HepG2 (cell line): ENCODE data around the gene ZNF644. TPM values are rescaled to one million over a fixed set of nuclear protein-coding genes. Genes with fewer than 3 reads are reported as not detected.

Source experiments
- CEBPG ChIP-seq: IDR thresholded peaks from 2 replicates; pipeline ENCODE4 v1.6.1; 2016
- EHMT2 ChIP-seq: fragments of 200-600 bp; sonication (generic); IDR thresholded peaks from 2 replicates; pipeline ENCODE4 v1.7.0; 2017; ENCODE audit warnings: antibody characterized with exemption, low read depth, low read length, borderline replicate concordance
- FOXA1 ChIP-seq, 2 experiments: fragments of 450-650 bp in 1 of 2; sonication (generic) in 1 of 2; formaldehyde crosslinking in 1 of 2; IDR thresholded peaks; 2 replicates each; pipeline versions ENCODE4 v1.4.0 to v1.6.1; 2016 to 2020; ENCODE audit warnings: missing genetic modification reagents in 1 of 2
- HOXA5 ChIP-seq: sonication (generic); formaldehyde crosslinking; IDR thresholded peaks from 2 replicates; pipeline ENCODE4 v1.4.0; 2020; ENCODE audit warnings: missing genetic modification reagents
- MBD4 ChIP-seq: IDR thresholded peaks from 2 replicates; pipeline ENCODE4 v1.6.1; 2012; ENCODE audit warnings: low read length, inconsistent platforms, borderline replicate concordance
- MEF2D ChIP-seq: sonication (generic); formaldehyde crosslinking; IDR thresholded peaks from 2 replicates; pipeline ENCODE4 v1.5.1; 2020; ENCODE audit warnings: mild to moderate bottlenecking, missing genetic modification reagents
- NRL ChIP-seq: sonication (generic); formaldehyde crosslinking; IDR thresholded peaks from 2 replicates; pipeline ENCODE4 v1.5.0; 2020; ENCODE audit warnings: missing genetic modification reagents, mild to moderate bottlenecking, moderate library complexity, borderline replicate concordance
- REXO4 ChIP-seq: sonication (generic); formaldehyde crosslinking; IDR thresholded peaks from 2 replicates; pipeline ENCODE4 v1.8.0; 2022; ENCODE audit warnings: missing genetic modification reagents, mild to moderate bottlenecking, borderline replicate concordance
- TEAD2 ChIP-seq: sonication (generic); formaldehyde crosslinking; IDR thresholded peaks from 2 replicates; pipeline ENCODE4 v1.9.0; 2021; ENCODE audit warnings: missing genetic modification reagents
- TSC22D2 ChIP-seq: sonication (generic); formaldehyde crosslinking; IDR thresholded peaks from 2 replicates; pipeline ENCODE4 v1.5.1; 2020; ENCODE audit warnings: missing genetic modification reagents, mild to moderate bottlenecking, borderline replicate concordance
- ZNF354B ChIP-seq: sonication (generic); formaldehyde crosslinking; IDR thresholded peaks from 2 replicates; pipeline ENCODE4 v1.8.0; 2022; ENCODE audit warnings: mild to moderate bottlenecking, missing genetic modification reagents
- ZNF501 ChIP-seq: sonication (generic); formaldehyde crosslinking; IDR thresholded peaks from 2 replicates; pipeline ENCODE4 v1.5.1; 2020; ENCODE audit warnings: mild to moderate bottlenecking, moderate library complexity, missing genetic modification reagents
- polyA plus RNA-seq, 8 experiments: library from polyadenylated mRNA; depleted of rRNA in 3 of 8; stranded (reverse) in 7 of 8; unstranded in 1 of 8; fragments of >200 nt; fragmentation: Illumina TruSeq in 4 of 8; extraction: Trizol in 4 of 8; gene quantifications; 2 replicates each; pipeline versions ENCODE4 v1.2.1 to v1.2.3, GENCODE V29; 2011 to 2016; ENCODE audit warnings: low read depth in 4 of 8, missing spikeins in 1 of 8, mixed read lengths in 1 of 8; ENCODE audit not compliant: insufficient read depth in 1 of 8
- total RNA-seq, 5 experiments: library from RNA; depleted of rRNA; stranded (reverse); fragments of >200 nt; fragmentation: Illumina TruSeq; extraction: Trizol; gene quantifications; 2 replicates each; pipeline ENCODE4 v1.2.3, GENCODE V29; 2016; ENCODE audit warnings: low read depth in 1 of 5
- TF ChIP-seq, protein P1 (sequence below): sonication (generic); formaldehyde crosslinking; IDR thresholded peaks from 2 replicates; pipeline ENCODE4 v1.4.0; 2020; ENCODE audit warnings: missing genetic modification reagents
- TF ChIP-seq, protein P2 (sequence below): sonication (generic); formaldehyde crosslinking; IDR thresholded peaks from 2 replicates; pipeline ENCODE4 v1.4.0; 2020; ENCODE audit warnings: mild to moderate bottlenecking, low read depth, missing genetic modification reagents
- TF ChIP-seq, protein P3 (sequence below): sonication (generic); formaldehyde crosslinking; IDR thresholded peaks from 2 replicates; pipeline ENCODE4 v1.5.0; 2020; ENCODE audit warnings: missing genetic modification reagents
- TF ChIP-seq, protein P4 (sequence below): sonication (generic); formaldehyde crosslinking; IDR thresholded peaks from 2 replicates; pipeline ENCODE4 v1.4.0; 2020; ENCODE audit warnings: missing genetic modification reagents
- TF ChIP-seq, protein P5 (sequence below): sonication (generic); formaldehyde crosslinking; IDR thresholded peaks from 2 replicates; pipeline ENCODE4 v1.9.0; 2022; ENCODE audit warnings: missing genetic modification reagents, mild to moderate bottlenecking, borderline replicate concordance

The ZNF644 gene
- total and polyA plus RNA-seq, 2 of the 13 experiments (the other 11 are each of a cell fraction or from before 2014, with no cell fraction given), result 17.7 to 51.7 TPM

DNA sequence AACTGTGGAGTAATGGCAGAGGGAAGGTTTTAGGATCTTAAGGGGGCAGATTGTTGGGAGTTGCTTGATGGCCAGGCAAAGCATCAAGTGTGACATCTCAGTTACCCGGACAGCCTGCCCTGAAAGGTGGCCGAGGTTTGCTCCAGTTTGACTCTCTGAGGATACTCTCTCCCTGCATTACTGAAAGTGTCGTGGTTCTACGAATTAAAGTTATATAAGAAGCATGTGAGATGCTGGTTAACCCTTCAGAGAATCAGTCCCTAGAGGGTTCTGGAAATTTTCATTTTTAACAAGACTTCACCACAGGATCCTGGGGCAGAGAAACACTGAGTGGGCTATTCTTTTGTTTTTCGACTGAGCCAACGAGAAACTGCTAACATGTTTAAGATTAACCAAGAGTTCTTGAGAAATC is 689 bp upstream of the ZNF644 start (continued):
- 0 out of 2 replicates have a peak, but pooled peaks have one; percentile 13 for TF ChIP-seq TSC22D2 (CRISPR knock-in tag)
- TF ChIP-seq, protein P1, sequence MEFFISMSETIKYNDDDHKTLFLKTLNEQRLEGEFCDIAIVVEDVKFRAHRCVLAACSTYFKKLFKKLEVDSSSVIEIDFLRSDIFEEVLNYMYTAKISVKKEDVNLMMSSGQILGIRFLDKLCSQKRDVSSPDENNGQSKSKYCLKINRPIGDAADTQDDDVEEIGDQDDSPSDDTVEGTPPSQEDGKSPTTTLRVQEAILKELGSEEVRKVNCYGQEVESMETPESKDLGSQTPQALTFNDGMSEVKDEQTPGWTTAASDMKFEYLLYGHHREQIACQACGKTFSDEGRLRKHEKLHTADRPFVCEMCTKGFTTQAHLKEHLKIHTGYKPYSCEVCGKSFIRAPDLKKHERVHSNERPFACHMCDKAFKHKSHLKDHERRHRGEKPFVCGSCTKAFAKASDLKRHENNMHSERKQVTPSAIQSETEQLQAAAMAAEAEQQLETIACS (CRISPR knock-in tag), result no peak
- 0 out of 2 replicates have a peak, but pooled peaks have one; percentile 2 for TF ChIP-seq CEBPG (CRISPR knock-in tag)
- TF ChIP-seq ZNF501, result no peak
- no peak for TF ChIP-seq FOXA1 (IDR thresholded peaks at IDR 0.05)
- TF ChIP-seq FOXA1 (CRISPR knock-in tag; IDR thresholded peaks at IDR 0.05), result no peak
- no peak for TF ChIP-seq MBD4
- TF ChIP-seq, protein P2, sequence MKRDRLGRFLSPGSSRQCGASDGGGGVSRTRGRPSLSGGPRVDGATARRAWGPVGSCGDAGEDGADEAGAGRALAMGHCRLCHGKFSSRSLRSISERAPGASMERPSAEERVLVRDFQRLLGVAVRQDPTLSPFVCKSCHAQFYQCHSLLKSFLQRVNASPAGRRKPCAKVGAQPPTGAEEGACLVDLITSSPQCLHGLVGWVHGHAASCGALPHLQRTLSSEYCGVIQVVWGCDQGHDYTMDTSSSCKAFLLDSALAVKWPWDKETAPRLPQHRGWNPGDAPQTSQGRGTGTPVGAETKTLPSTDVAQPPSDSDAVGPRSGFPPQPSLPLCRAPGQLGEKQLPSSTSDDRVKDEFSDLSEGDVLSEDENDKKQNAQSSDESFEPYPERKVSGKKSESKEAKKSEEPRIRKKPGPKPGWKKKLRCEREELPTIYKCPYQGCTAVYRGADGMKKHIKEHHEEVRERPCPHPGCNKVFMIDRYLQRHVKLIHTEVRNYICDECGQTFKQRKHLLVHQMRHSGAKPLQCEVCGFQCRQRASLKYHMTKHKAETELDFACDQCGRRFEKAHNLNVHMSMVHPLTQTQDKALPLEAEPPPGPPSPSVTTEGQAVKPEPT, result peak; percentile 61; the same call in 1 of the 2 replicates
- TF ChIP-seq REXO4 (CRISPR knock-in tag), result no peak
- no peak for TF ChIP-seq MEF2D
- no peak for TF ChIP-seq TEAD2
- no peak for TF ChIP-seq HOXA5 (CRISPR knock-in tag)
- no peak for TF ChIP-seq ZNF354B (CRISPR knock-in tag)
- TF ChIP-seq, protein P3, sequence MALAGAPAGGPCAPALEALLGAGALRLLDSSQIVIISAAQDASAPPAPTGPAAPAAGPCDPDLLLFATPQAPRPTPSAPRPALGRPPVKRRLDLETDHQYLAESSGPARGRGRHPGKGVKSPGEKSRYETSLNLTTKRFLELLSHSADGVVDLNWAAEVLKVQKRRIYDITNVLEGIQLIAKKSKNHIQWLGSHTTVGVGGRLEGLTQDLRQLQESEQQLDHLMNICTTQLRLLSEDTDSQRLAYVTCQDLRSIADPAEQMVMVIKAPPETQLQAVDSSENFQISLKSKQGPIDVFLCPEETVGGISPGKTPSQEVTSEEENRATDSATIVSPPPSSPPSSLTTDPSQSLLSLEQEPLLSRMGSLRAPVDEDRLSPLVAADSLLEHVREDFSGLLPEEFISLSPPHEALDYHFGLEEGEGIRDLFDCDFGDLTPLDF (CRISPR knock-in tag), result no peak
- TF ChIP-seq, protein P4, sequence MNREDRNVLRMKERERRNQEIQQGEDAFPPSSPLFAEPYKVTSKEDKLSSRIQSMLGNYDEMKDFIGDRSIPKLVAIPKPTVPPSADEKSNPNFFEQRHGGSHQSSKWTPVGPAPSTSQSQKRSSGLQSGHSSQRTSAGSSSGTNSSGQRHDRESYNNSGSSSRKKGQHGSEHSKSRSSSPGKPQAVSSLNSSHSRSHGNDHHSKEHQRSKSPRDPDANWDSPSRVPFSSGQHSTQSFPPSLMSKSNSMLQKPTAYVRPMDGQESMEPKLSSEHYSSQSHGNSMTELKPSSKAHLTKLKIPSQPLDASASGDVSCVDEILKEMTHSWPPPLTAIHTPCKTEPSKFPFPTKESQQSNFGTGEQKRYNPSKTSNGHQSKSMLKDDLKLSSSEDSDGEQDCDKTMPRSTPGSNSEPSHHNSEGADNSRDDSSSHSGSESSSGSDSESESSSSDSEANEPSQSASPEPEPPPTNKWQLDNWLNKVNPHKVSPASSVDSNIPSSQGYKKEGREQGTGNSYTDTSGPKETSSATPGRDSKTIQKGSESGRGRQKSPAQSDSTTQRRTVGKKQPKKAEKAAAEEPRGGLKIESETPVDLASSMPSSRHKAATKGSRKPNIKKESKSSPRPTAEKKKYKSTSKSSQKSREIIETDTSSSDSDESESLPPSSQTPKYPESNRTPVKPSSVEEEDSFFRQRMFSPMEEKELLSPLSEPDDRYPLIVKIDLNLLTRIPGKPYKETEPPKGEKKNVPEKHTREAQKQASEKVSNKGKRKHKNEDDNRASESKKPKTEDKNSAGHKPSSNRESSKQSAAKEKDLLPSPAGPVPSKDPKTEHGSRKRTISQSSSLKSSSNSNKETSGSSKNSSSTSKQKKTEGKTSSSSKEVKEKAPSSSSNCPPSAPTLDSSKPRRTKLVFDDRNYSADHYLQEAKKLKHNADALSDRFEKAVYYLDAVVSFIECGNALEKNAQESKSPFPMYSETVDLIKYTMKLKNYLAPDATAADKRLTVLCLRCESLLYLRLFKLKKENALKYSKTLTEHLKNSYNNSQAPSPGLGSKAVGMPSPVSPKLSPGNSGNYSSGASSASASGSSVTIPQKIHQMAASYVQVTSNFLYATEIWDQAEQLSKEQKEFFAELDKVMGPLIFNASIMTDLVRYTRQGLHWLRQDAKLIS (CRISPR knock-in tag), result 0 out of 2 replicates have a peak, but pooled peaks have one; percentile 5
- TF ChIP-seq EHMT2, result peak; percentile 3; the same call in 1 of the 2 replicates
- TF ChIP-seq, protein P5, sequence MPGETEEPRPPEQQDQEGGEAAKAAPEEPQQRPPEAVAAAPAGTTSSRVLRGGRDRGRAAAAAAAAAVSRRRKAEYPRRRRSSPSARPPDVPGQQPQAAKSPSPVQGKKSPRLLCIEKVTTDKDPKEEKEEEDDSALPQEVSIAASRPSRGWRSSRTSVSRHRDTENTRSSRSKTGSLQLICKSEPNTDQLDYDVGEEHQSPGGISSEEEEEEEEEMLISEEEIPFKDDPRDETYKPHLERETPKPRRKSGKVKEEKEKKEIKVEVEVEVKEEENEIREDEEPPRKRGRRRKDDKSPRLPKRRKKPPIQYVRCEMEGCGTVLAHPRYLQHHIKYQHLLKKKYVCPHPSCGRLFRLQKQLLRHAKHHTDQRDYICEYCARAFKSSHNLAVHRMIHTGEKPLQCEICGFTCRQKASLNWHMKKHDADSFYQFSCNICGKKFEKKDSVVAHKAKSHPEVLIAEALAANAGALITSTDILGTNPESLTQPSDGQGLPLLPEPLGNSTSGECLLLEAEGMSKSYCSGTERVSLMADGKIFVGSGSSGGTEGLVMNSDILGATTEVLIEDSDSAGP (CRISPR knock-in tag), result peak; percentile 1; the same call in 1 of the 2 replicates
- no peak for TF ChIP-seq NRL (CRISPR knock-in tag)
- TF ChIP-seq, all 625 proteins: peak for 9
